NCI-H446 treated with DMSO at 0.1 percent for 48 hours (cell line): Measurements from ENCODE around the gene WDR93.
"Not testable (repeated sequence)": the region's sequence is repeated elsewhere in the genome, so short reads cannot be mapped to it uniquely, and the experiment has no call there.

ENCODE experiments used
- DNase-seq: peaks from one replicate; lab custom pipeline; 2025; lab: John Stamatoyannopoulos, UW

Gene WDR93

DNA sequence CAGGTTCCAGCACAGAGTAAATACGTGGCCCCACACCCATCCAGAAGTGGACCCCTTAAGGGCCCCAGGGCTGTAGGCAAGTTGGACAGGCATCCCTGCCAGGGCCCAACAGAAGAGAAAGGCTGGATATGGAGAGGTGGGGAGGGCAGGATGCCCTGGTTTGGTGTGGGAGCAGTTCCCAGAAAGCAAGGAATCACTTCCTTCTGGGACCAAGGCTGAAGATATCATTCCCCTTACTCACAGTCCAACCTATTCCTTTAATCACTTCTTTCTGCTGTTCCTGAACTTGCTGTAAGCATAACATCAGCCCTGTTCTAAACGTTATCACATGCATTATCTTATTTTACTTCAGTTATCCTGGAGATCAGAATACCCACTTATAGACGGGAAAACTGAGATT, 79.4 kb downstream of the WDR93 start:
- DNase-seq = no peak

DNA sequence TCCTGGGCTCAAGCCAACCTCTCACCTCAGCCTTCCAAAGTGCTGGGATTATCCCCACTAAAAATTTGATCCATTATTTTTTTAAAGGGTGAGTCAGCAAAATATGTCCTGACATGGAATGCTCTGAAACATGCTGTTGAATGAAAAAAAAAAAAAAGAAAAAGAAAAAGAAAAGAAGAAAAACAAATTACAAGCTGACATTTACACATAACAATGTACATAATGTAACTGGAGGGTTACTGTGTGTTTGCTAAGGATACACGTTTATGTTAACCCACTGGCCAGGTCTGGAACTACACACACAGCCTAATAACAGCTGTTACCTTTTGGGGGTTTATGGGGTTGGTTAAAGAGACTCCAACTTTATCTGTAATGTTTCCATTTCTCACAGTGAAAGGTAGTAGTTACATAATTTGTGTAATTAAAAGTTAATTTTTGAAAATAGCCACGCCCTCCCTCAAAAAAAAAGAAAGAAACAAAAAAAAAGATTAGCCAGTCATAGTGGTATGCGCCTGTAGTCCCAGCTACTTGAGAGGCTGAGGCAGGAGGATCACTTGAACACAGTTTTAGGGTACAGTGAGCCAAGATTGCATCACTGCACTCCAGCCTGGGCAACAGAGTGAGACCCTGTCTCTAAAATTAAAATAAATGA, 82.4 kb downstream of the WDR93 start:
- DNase-seq = no peak

DNA sequence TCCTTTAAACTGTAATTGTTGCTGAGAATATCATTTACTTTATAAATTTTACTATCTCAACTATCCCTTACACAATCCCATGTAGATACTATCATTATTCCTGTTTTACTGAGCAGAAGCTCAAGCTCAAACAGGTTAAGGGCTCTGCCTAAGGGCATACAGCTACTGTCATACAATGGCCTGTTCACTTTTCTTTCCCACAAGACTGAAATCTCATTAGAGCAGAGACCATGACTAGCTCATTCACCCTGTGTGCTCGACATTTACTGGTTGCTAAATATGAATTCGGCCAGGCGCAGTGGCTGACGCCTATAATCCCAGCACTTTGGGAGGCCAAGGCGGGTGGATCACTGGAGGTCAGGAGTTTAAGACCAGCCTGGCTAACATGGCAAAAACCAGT, 83.9 kb downstream of the WDR93 start:
- DNase-seq = no peak

DNA sequence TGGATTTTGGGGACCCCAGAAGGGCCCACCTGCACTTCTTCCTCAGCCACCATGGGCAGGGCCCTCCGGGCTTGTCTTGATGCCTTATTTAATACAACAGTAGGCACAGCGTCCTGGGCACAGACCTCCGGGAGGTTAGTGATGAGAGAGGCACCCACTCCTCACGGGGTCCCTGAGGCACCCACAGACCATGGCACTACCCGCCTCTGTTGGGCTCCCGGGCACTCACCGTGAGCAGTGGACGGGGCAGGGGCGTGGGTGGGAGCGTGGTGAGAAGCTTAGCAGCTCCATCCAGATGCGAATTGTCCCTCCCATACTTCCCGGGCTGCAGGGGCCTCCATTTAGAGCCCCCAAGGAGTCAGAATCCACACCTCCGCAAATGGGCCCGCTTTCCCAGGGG, 85.2 kb downstream of the WDR93 start:
- DNase-seq = no peak

DNA sequence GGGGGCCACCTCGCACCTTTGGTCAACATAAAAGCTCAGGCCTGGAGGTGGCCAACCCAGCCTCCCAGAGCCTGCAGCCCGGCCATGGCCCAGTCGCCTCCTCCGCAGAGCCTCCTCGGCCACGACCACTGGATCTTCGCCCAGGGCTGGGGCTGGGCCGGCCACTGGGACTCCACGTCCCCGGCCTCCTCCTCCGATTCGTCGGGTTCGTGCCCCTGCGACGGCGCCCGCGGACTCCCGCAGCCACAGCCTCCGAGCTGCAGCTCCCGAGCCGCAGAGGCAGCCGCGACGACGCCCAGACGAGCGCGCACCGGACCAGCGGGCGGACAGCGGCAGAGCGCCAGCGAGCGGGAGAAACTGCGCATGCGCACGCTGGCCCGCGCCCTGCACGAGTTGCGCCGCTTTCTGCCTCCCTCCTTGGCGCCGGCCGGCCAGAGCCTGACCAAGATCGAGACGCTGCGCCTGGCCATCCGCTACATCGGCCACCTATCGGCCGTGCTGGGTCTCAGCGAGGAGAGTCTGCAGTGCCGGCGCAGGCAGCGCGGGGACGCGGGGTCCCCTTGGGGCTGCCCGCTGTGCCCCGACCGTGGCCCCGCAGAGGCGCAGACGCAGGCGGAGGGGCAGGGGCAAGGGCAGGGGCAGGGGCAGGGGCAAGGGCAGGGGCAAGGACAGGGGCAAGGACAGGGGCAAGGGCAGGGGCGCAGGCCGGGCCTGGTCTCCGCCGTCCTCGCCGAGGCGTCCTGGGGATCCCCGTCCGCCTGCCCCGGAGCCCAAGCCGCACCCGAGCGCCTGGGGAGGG, 85.9 kb downstream of the WDR93 start, which contains the start of gene MESP2:
Gene MESP2 (plus strand): TSS at position 59 of the 799 bp plus-strand sequence. CDS start 26 bp downstream, at position 85.
- DNase-seq = no peak

DNA sequence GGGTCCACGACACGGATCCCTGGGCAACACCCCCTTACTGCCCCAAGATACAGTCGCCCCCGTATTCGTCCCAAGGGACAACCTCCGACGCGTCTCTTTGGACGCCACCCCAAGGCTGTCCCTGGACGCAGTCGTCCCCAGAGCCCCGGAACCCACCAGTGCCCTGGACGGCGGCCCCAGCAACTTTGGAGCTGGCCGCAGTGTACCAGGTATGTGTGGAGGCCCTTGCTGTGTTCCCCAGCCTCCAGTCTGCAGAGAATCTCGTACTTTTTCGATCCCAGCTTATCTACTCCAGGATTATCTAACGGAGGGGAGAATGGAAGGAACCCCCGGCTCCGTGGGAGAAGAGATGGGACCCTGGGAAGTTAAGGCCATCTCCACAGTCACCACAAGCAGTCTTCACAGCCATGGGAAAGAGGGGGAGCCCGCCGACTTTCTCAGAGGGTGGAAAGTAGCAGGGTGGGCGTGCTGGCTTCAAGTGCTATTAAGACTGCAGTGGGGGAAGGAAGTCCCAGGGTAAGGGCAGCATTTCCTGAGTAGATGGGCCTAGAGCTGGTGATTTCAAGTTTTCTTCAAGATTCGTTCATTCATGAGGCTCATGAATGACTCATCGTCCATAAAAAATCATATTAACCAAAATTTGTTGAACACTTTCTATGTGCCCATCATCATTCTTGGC, 86.6 kb downstream of the WDR93 start:
- no peak for DNase-seq

DNA sequence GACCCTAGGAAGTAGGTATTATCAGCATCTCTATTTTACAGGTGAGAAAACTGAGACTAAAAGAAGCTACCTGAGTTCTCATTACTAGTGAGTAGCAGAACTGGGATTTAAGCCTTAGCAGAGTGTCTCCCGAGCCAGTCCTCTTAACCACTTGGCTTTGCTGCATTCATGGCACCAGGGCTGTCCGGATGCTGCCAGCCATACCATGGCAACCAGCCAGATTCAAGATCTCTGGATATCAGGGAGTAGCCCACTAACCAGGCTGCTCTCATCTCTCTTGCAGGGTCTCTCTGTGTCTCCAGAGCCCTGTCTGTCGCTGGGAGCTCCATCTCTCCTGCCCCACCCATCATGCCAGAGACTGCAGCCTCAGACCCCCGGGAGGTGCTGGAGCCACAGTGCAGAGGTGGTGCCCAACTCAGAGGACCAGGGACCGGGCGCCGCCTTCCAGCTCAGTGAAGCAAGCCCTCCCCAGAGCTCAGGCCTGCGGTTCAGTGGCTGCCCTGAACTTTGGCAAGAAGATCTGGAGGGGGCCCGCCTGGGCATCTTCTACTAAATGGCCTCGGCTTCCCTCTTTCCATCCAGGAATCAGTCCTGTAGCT, 87.3 kb downstream of the WDR93 start:
- DNase-seq = no peak

DNA sequence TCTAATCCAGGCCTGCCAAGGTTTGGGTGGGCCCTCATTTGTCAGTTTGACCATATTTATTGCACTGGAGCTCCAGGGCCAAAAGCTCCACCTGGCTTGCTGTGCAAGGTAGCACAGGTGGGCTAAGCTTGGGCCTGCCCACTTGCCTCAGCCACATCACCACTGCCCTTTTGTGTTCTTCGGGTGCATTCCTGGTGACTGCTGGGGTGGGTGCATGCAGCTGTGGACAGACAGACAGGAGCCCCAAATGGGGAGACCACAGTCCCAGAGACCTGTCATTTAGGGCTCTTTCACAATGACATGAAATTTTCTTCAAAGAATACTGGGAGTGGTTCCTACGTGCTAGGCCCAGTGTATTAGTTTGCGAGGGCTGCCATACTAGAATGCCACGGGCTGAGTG, 88.2 kb downstream of the WDR93 start:
- DNase-seq = no peak

DNA sequence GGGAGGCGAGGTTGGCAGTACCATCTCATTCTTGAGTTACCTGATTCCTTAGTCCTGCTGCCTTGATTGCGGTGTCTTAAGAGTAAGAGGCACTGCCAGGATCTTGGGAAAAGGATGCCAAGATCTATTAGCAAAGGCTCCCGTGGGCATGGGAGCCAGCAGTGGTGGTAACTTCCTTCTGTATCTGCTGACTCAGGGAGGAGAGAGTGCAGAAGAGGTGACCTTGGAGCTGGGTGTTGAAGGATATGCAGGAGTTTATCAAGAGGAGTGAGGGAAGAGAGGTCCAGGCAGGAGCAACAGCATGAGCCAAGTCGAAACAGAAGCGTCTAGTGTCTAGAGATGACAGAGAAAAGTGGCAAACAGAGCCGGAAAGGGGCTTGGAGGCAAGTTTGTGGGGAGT, 90.0 kb downstream of the WDR93 start:
- DNase-seq = no peak

DNA sequence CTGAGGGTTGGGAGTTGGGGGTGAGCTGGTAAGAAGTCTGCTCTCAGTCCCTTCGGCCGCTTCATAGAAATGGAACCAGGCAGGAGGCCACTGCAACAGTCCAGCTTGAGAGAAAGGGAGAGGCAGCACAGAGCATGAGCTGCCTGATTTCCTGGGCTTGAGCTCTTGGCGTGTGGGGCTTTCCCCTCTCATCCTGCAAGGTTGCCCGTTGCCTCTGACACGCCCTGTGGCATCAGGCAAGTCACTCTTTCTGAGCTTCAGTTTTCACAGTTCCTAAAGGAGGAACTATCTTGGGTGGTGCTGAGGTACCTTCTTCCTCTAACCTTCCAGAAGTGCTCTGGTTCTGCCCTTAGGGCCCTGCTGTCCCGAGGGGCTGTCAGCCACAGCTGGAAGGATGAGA, 90.4 kb downstream of the WDR93 start:
- no peak for DNase-seq

DNA sequence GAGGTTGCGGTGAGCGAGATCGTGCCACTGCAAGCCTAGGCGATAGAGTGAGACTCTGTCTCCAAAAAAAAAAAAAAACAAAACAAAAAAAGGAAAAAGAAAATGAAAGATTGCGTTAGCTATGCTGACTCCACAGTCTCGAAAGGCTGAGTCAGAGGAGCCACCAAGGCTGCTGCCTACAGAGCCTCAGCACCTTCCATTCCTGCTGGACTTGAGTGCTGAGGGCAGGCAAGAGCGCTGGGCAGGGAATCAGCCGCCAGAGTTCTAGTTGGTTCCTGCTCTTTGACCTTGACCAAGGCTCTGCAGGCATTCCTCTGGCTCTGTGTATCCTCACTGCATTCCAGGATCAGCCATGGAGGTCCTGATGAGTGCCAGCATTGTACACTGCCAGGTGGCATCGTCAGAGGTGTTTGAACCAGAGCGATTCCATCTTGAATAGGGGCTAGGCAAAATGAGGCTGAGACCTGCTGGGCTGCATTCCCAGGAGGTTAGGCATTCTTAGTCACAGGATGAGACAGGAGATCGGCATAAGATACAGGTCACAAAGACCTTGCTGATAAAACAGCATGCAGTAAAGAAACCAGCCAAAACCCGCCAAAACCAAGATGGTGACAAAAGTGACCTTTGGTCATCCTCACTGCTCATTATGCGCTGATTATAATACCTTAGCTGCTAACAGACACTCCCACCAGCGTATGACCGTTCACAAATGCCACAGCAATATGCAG, 91.4 kb downstream of the WDR93 start:
- no peak for DNase-seq

DNA sequence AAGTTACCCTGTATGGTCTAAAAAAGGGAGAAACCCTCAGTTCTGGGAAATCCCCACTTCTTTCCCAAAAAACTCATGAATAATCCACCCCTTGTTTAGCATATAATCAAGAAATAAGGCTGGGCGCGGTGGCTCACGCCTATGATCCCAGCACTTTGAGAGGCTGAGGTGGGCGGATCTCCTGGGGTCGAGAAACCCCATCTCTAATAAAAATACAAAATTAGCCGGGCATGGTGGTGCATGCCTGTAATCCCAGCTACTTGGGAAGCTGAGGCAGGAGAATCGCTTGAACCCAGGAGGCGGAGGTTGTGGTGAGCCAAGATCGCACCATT, 92.0 kb downstream of the WDR93 start:
- not testable (repeated sequence) for DNase-seq

DNA sequence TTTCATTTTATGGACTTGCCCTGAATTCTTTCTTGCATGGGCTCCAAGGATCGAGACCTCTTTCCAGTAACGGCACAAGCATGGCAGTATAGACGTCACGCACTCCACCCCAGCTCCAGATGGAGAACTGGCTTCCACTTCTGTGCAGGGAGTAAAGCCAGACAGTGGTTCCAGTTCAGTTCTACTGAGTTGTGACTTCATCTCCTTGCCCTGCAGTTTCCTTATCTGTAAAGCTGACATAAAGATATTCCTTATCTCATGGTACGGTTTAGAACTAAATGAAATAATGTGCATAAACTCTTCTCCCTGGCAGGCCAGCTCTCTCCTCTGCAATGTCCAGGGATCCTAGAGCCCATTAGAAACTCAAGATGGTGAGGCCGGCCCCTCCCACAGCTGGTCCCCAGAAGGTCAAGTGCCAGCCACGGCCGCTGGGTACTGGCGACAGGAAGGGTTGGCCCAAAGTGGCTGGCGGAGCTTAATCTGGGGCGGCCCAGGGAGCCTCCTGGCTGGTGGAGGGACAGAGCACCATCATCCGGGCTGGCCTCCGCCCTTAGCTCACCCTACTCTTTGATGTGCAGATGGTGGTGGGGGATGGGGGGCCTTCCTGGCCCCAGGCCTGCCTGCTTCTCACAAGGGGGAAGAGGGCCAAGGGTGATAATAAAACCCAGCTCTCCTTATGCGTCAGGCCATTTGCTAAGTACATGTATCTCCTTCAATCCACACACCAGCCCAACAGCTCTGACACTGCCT, 92.7 kb downstream of the WDR93 start:
- peak; percentile 4 for DNase-seq

DNA sequence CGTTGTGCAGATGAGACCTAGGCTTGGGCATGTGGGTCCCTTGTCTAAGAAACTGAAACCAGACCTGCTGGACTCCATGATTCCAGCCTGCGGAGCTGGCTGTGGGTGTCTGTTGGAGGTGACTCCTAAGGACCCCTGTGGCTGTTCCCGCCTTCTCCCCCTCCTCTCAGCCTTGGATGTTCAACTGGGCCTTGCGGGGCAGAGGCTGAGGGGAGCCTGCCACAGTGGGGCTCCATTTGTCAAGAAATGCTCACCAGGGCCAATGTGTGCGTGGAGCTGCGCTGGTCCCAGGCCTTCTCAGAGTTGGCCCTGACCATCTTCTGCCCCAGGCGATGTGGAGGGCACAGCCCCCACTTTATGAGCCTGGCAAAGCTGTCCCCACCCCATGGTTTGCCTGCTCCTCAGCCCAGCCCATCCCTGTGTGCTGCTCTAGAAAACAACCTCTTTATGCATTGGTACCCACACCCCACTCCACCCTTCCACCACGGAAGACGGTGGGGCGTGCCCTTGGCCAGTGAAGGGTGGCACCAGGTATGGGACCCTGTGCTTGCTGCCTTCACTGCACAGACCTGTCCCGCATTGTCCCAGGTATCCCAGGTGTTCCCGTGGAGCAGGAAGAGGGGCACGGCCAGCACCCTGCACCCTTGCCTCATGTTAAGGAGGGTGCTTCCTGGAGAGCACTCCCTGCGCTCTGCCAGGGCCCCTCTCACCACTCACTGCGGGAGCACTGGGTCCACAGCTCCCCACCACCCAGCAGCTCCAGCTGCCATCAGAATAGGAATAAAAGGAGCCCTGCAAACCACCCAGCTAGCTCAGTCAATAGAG, 93.5 kb downstream of the WDR93 start:
- no peak for DNase-seq

DNA sequence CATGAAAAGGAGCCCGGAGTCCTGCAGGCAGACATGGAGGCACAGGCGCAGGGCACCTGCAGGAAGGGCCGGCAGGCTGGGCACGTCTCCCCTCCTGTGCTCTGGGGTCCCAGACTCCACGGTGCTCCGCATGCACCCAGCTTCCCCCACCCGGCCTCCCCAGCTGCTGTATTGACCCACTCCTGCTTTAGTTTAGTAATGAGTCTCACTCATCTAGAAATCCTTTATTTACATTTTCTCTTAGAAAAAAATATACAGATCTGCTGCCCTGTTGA, 94.0 kb downstream of the WDR93 start:
- no peak for DNase-seq

DNA sequence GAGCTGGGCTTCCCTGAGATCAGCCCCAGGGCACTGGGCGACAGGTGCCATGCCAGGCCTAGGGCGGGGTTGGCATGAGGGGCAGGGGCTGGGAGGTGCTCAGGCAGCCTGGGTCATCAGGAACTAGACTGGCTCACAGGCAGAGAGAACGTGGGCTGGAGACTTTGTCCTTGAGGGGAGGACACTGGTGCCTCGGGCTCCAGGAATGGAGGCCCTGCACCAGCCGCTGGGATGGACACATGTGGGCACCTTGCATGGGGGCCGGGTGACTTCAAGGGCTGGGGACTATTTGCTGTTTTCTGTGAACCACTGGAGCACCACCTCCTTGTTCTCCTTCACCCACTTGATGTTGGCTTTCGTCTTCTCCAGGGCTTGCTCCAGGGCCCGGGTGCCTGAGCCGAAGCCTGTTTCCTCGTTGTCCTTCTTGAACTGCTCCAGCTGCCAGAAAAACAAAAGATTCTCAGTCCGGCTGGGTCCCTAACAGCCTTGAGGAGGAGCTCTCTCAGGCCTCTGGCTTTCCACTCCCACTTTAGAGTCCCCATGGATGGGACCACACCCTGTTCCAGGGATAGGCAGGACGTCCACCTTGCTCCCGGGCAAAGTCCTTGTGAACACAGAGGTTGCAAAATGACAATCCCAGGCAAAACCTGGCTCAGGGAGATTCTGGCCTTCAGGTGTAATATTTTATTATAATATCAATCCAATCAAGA, 94.6 kb downstream of the WDR93 start:
- no peak for DNase-seq

DNA sequence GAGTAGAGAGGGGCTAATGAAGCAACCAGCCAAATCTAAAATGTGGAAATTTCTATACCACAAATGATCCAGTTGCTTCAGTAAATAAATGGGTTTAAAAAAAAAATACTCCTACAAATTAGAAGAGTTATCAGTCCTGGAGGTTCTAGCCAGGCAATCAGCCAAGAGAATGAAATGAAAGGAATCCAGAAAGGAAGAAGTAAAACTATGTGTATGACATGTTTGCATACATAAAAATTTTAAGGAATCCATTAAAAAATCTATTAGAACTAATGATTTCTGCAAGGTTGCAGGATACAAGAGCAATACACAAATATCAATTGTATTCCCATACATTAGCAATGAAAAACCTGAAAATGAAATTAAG, 95.1 kb downstream of the WDR93 start:
- no peak for DNase-seq

DNA sequence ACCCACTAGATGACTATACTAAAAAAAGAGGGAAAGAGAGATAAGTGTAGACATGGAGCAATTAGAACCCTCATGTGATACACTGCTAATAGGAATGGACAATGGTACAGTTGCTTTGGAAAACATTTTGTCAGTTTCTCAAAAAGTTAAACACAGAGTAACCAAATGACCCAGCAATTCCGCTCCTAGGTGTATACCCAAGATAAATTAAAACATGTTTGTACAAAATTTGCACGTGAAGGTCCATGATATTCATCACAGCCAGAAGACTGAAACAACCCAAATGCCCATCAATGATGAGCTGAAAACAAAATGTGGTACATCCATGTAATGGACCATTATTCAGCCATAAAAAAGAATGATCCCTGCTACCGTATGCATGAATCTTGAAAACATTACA, 97.3 kb downstream of the WDR93 start:
- DNase-seq = no peak

DNA sequence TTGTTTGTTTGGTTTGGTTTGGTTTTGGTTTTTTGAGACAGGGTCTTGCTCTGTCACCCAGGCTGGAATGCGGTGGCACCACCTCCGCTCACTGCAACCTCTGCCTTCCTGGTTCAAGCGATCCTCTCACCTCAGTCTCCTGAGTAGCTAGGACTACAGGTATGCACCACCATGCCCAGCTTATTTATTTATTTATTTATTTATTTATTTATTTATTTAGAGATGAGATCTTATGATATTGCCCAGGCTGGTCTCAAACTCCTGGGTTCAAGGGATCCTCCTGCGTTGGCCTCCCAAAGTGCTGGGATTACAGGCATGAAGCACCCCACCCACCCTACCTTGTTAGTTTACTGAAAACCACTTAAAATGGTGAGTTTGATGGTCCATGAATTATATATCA, 98.0 kb downstream of the WDR93 start:
- not testable (repeated sequence) for DNase-seq

DNA sequence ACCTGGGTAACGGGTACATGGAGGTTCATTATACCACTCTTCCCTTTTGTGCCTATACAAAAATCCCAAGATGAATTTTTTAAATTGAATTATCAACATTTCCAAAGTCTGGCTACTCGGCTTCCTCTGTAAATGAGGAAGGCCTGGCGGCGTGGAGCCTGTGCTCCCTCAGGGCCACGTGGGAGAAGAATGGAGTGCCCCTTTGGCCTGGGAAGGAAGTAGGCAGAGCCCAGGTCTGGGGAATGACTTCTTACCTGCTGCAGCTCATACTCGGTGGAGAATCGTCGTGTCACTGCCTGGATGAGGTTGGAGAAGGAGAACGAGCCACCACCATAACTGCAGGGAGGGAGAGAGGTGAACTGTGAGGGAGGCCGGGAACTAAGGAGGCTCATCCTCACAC, 99.6 kb downstream of the WDR93 start:
- no peak for DNase-seq
